Right lobe of liver (tissue), 6 donors: ENCODE results near the gene PDZD4. TPM values are rescaled to one million over a fixed set of nuclear protein-coding genes. Genes with fewer than 3 reads are reported as not detected.
A peak's percentile ranks its signal among the peaks of the same experiment; 100 is the strongest.

ENCODE experiments used
- ATAC-seq, 4 donors: fragments of 200-7000 bp; cut with Tn5 transposase; one replicate each; pipeline ENCODE4 v1.9.1; 2020; ENCODE audit warnings: mild to moderate bottlenecking in 4 of 4, moderate library complexity in 4 of 4
- DNase-seq, 3 donors: peaks; one replicate each; pipeline ENCODE4 v3.0.0-alpha.2; 2020
- H3K27ac ChIP-seq, 3 donors: fragments of 200-600 bp; one replicate each; pipeline ENCODE4 v1.8.0; 2022
- H3K27me3 ChIP-seq, 2 donors: fragments of 200-600 bp; one replicate each; pipeline ENCODE4 v1.8.0; 2022
- H3K36me3 ChIP-seq, 4 donors: fragments of 200-600 bp; sonication (generic) in 1 of 4; one replicate each; pipeline versions ENCODE4 v1.5.1 to v1.8.0; 2017 to 2022; ENCODE audit warnings: control low read depth in 1 of 4
- H3K4me1 ChIP-seq, 4 donors: fragments of 200-600 bp; sonication (generic) in 1 of 4; one replicate each; pipeline versions ENCODE4 v1.5.1 to v1.8.0; 2017 to 2022; ENCODE audit warnings: control low read depth in 1 of 4
- H3K4me3 ChIP-seq, 3 donors: fragments of 200-600 bp; one replicate each; pipeline ENCODE4 v1.8.0; 2022
- H3K9me3 ChIP-seq, 4 donors: fragments of 200-600 bp; sonication (generic) in 1 of 4; one replicate each; pipeline versions ENCODE4 v1.5.1 to v1.8.0; 2017 to 2022; ENCODE audit warnings: control low read depth in 1 of 4
- POLR2A ChIP-seq: fragments of 450-650 bp; IDR thresholded peaks from one replicate; pipeline ENCODE4 v1.6.1; 2017; ENCODE audit warnings: antibody characterized with exemption, mild to moderate bottlenecking
- WGBS: methylation state at CpG from one replicate; pipeline ENCODE4 v1.1.6; 2018; ENCODE audit warnings: low coverage, low lambda C conversion rate; ENCODE audit not compliant: insufficient coverage; ENCODE audit errors: missing lambda C conversion rate; 5-methylcytosine and 5-hydroxymethylcytosine counted together
- intact Hi-C, 2 donors: fragments of 100-400 bp; cut with DNase I; formaldehyde crosslinking; loops; one replicate each; pipeline versions ENCODE4 v1.11.2 to v1.14.1; 2022
- total RNA-seq, 6 experiments: library from RNA; depleted of rRNA in 2 of 6; stranded (reverse); fragments of >200 nt in 2 of 6; fragmentation: NEBNext Ultra II Directional in 3 of 6; extraction: Animal tissue kit (Norgen Biotek cat#: 25700) in 3 of 6; gene quantifications; one replicate each; pipeline versions ENCODE4 v1.1.0 to v1.2.4, GENCODE V29; 2016 to 2023
- TF ChIP-seq, protein P1 (sequence below), 4 donors: fragments of 200-600 bp in 3 of 4; fragments of 450-650 bp in 1 of 4; IDR thresholded peaks; one replicate each; pipeline versions ENCODE4 v1.5.1 to v1.8.0; 2016 to 2022; ENCODE audit warnings: antibody characterized with exemption in 4 of 4, mild to moderate bottlenecking in 2 of 4
- donor health status: DM: no; HTN: yes; CAD: no.
- donor health status: DM: no; HTN: no; CAD: no.
- donor health status: DM: no; HTN: no; CAD: no.
- donor health status: DM: no; HTN: yes; CAD: no.
- donor health status: DM: no; HTN: yes; CAD: no.

PDZD4 gene
- total RNA-seq, 6 experiments from 2014 or later = 0.61 to 2.3 (median 1.5) TPM

GRCh38 chrX:153789654-153790053 is 40.7 kb downstream of the PDZD4 start:
- Histone ChIP-seq H3K4me1 (no peaks in the 10 kb centered on the region), H3K9me3 (no peaks in the 10 kb centered on the region), H3K4me3 (no peak overlapping the region), H3K27ac (no peak overlapping the region), H3K36me3 (peaks cover 0 to 7% (median 2%) of the 10 kb centered on the region in 4 donors), H3K27me3 (no peaks in the 10 kb centered on the region)
- intact Hi-C loops = no loop called here
- ATAC-seq (no peak), DNase-seq (no peak)
- no peak for TF ChIP-seq POLR2A
- TF ChIP-seq, protein P1, sequence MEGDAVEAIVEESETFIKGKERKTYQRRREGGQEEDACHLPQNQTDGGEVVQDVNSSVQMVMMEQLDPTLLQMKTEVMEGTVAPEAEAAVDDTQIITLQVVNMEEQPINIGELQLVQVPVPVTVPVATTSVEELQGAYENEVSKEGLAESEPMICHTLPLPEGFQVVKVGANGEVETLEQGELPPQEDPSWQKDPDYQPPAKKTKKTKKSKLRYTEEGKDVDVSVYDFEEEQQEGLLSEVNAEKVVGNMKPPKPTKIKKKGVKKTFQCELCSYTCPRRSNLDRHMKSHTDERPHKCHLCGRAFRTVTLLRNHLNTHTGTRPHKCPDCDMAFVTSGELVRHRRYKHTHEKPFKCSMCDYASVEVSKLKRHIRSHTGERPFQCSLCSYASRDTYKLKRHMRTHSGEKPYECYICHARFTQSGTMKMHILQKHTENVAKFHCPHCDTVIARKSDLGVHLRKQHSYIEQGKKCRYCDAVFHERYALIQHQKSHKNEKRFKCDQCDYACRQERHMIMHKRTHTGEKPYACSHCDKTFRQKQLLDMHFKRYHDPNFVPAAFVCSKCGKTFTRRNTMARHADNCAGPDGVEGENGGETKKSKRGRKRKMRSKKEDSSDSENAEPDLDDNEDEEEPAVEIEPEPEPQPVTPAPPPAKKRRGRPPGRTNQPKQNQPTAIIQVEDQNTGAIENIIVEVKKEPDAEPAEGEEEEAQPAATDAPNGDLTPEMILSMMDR (IDR thresholded peaks at IDR 0.05) = no peak
- WGBS = 89% methylated on average over 4 of the region's 12 CpGs

- Histone ChIP-seq H3K27ac (no peak overlapping the region), H3K9me3 (no peaks in the 10 kb centered on the region), H3K4me1 (no peaks in the 10 kb centered on the region), H3K27me3 (no peaks in the 10 kb centered on the region), H3K36me3 (peaks cover 0 to 7% (median 2%) of the 10 kb centered on the region in 4 donors), H3K4me3 (no peak overlapping the region)
- no peak for TF ChIP-seq POLR2A
- TF ChIP-seq, protein P1 (IDR thresholded peaks at IDR 0.05) = no peak
- intact Hi-C loops = no loop called here
- ATAC-seq (no peak), DNase-seq (no peak)
- WGBS = 88% methylated on average over 3 of the region's 15 CpGs
Measured at GRCh38 chrX:153786669-153787068, 43.7 kb downstream of the PDZD4 start.

DNA sequence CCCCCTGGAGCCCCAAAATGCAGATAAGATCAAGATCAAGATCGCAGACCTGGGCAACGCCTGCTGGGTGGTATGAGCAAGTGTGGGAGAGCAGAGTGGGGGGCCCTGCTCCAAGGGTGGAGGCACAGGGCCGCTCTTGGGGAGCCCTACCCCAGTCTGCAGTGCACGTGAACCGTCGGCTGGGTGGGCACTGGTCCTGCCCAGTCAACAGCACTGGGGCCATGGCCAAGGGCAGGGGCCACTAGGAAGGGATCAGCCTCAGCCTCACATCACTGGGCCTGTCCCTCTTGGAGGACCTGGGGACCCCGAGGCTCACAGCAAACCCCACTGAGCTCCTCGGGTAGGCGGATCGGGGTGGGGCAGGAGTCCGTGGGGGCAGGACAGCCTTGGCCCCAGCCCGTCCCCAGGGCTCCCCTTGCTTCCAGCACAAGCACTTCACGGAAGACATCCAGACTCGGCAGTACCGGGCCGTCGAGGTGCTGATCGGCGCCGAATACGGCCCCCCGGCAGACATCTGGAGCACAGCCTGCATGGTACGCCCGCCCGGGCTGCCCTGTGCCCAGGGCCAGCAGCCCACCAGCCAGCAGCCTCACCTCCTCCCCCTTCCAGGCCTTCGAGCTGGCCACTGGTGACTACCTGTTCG is 45.9 kb downstream of the PDZD4 start:
- ATAC-seq = no peak
- H3K27me3 ChIP-seq = no peaks in the 10 kb centered on the region
- peaks cover 0 to 7% (median 2%) of the 10 kb centered on the region in 4 donors for H3K36me3 ChIP-seq
- H3K27ac ChIP-seq = no peak overlapping the region
- no peak overlapping the region for H3K4me3 ChIP-seq
- intact Hi-C loops = no loop called here
- H3K9me3 ChIP-seq = no peaks in the 10 kb centered on the region
- no peak for TF ChIP-seq POLR2A
- TF ChIP-seq, protein P1 (IDR thresholded peaks at IDR 0.05) = no peak
- H3K4me1 ChIP-seq = no peaks in the 10 kb centered on the region
- no peak for DNase-seq
- WGBS = 60% methylated on average over 1 of the region's 27 CpGs

GRCh38 chrX:153783378-153784013 is 46.8 kb downstream of the PDZD4 start:
- Histone ChIP-seq H3K9me3 (no peaks in the 10 kb centered on the region), H3K27ac (no peak overlapping the region), H3K4me1 (no peaks in the 10 kb centered on the region), H3K36me3 (peaks cover 0 to 7% (median 2%) of the 10 kb centered on the region in 4 donors), H3K27me3 (no peaks in the 10 kb centered on the region), H3K4me3 (no peak overlapping the region)
- ATAC-seq (peak in 1 of 4 donors; percentile 4), DNase-seq (no peak)
- WGBS = 69% methylated on average over 5 of the region's 24 CpGs
- intact Hi-C loops = no loop called here
- TF ChIP-seq POLR2A = no peak
- TF ChIP-seq, protein P1 (IDR thresholded peaks at IDR 0.05) = no peak
